ENCODE data around the gene COL6A3.

COL6A3 gene

DNA sequence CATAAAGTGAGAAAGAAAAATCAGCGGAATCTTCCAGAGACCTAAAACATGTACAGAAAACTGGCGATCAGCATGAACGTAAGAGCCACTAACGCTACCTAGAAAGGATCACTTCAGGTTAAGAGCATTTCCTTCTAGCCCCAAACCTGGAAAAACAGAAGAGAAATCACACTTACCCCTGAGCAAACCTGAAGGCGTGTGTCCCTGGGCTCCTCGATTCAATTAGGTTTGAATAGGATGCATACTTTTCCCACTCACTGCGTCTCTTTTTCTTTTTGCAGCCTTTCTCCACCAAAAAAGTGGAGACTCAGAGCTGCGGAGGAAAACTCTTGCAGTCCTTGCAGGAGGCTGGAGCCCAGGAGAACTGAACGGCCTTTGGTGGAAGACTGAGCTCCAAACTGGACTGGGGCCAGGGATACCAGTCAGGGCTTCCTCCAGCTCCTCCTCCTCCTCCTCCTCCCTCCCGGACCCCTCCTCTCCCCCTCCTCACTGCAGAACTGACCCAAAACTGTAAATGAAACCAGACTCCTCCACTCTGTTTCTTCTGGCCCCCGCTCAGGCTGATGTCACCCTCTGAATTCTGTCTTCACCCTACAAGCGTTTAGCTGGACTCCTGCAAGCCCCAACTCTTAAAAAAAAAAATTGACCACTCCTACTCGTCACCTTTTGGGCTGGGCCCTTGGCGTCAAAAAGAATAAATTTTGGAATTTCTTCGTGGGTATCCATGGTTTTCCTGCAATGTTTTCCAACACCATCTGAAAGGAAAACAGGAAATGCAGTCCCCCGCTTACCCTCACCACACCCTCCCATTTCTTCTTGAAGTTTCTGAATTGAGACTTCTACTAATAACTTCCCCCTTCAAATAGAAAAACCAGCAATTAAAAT is at the start of gene COL6A3:
TSS of gene COL6A3 (minus strand) at position 388 of the 885 bp plus-strand sequence. CDS start 17,347 bp downstream, outside the sequence.
- H3K36me3 ChIP-seq = no peaks in the 10 kb centered on the region
- H3K27me3 ChIP-seq = no peaks in the 10 kb centered on the region
- no peak within 1 kb of the TSS for H3K27ac ChIP-seq
- H3K4me1 ChIP-seq = no peaks in the 10 kb centered on the region
- H3K9ac ChIP-seq = no peak within 1 kb of the TSS
- no peak within 1 kb of the TSS for H3K4me2 ChIP-seq
- H4K20me1 ChIP-seq = no peaks in the 10 kb centered on the region
- no peaks in the 10 kb centered on the region for H3K9me3 ChIP-seq
- no peak within 1 kb of the TSS for H3K4me3 ChIP-seq
- TF ChIP-seq Cebpa-rat (IDR thresholded peaks at IDR 0.05) = no peak

DNA sequence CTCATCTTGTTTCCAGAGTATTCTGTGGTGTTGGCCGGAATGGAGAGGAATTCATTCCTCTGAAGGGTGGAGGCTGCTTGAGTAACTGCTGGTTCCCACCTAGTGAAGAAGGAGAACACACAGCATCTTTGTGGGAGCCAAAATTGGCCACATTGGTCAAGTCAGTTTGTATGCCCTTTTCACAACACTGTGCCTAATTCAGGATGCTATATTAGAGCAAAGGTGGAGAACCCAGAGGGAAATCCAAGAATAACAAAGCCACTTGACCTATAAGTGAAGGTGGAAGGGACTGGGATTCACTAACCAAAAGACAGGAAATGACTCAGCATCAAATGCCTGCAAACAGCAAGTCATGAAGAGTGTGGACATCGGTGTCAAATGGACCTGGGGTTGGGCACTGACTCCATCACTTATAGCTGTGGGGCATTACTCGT is 45.8 kb upstream of the COL6A3 start:
- no peak overlapping the region for H3K27ac ChIP-seq
- no peak overlapping the region for H3K4me2 ChIP-seq
- peaks cover 29% of the 10 kb centered on the region for H3K9me3 ChIP-seq
- no peaks in the 10 kb centered on the region for H4K20me1 ChIP-seq
- no peak for TF ChIP-seq Cebpa-rat (IDR thresholded peaks at IDR 0.05)
- H3K27me3 ChIP-seq = no peaks in the 10 kb centered on the region
- no peaks in the 10 kb centered on the region for H3K36me3 ChIP-seq
- H3K4me3 ChIP-seq = no peak overlapping the region
- no peak overlapping the region for H3K9ac ChIP-seq
- H3K4me1 ChIP-seq = peaks cover 56% of the 10 kb centered on the region

GRCh38 chr2:237459226-237459625 is 45.3 kb upstream of the COL6A3 start:
- peaks cover 50% of the 10 kb centered on the region for H3K4me1 ChIP-seq
- H3K27ac ChIP-seq = no peak overlapping the region
- H3K9me3 ChIP-seq = peaks cover 33% of the 10 kb centered on the region
- H3K4me2 ChIP-seq = no peak overlapping the region
- H3K4me3 ChIP-seq = no peak overlapping the region
- no peaks in the 10 kb centered on the region for H3K27me3 ChIP-seq
- no peaks in the 10 kb centered on the region for H4K20me1 ChIP-seq
- no peak overlapping the region for H3K9ac ChIP-seq
- no peak for TF ChIP-seq Cebpa-rat (IDR thresholded peaks at IDR 0.05)
- no peaks in the 10 kb centered on the region for H3K36me3 ChIP-seq

- H3K9me3 ChIP-seq = peaks cover 35% of the 10 kb centered on the region
- H3K4me1 ChIP-seq = peaks cover 49% of the 10 kb centered on the region
- 0 out of 2 replicates have a peak overlapping the region, but pooled peaks have one; percentile 0 for H3K27ac ChIP-seq
- no peaks in the 10 kb centered on the region for H3K27me3 ChIP-seq
- H4K20me1 ChIP-seq = no peaks in the 10 kb centered on the region
- no peak overlapping the region for H3K9ac ChIP-seq
- H3K4me2 ChIP-seq = peak overlapping the region; percentile 16; the same call in 1 of the 2 replicates
- no peak for TF ChIP-seq Cebpa-rat (IDR thresholded peaks at IDR 0.05)
- no peaks in the 10 kb centered on the region for H3K36me3 ChIP-seq
- no peak overlapping the region for H3K4me3 ChIP-seq
These were observed 44.6 kb upstream of the COL6A3 start for GRCh38 chr2:237458519-237458918.

GRCh38 chr2:237457388-237457941 is 43.5 kb upstream of the COL6A3 start:
- no peak for TF ChIP-seq Cebpa-rat (IDR thresholded peaks at IDR 0.05)
- H3K27ac ChIP-seq = no peak overlapping the region
- H3K4me1 ChIP-seq = peaks cover 55% of the 10 kb centered on the region

DNA sequence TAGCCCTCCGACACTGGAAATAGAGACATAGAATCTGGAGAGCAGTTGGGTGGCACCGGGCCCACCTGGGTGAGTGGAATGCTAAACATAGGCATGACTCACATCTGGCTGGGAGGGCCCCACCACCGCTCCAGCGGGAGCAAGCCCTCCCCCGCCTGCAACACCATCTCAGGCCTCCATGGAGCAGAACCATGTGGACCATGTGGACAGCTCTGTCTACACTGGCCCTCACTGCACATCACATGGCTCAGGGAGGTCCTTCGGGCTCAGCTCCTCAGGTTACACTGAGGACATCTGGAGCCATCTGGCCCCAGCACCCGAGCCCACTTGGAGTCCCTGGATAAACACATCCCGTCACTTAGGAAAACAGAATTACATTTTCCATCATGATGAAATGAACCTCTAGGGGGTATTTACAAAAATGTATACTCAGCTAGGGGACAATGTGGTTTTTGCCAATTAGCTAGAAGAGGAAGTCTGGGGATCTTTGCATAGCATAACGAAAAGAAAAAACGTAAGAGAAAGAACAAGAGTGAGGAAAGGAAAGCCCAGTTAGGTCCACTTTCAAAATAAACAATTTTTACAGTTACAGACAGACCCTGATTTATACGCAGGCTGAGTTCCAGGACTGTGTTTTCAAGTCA is 42.4 kb upstream of the COL6A3 start:
- Histone ChIP-seq H3K9ac (no peak overlapping the region), H3K4me1 (peaks cover 64% of the 10 kb centered on the region), H4K20me1 (no peaks in the 10 kb centered on the region), H3K9me3 (peaks cover 41% of the 10 kb centered on the region), H3K4me2 (peak overlapping the region; percentile 71), H3K36me3 (no peaks in the 10 kb centered on the region), H3K27ac (no peak overlapping the region), H3K27me3 (no peaks in the 10 kb centered on the region), H3K4me3 (no peak overlapping the region)
- no peak for TF ChIP-seq Cebpa-rat (IDR thresholded peaks at IDR 0.05)

More at GRCh38 chr2:237457388-237457941, 43.5 kb upstream of the COL6A3 start:
- Histone ChIP-seq H3K36me3 (no peaks in the 10 kb centered on the region), H3K4me3 (no peak overlapping the region), H3K27me3 (no peaks in the 10 kb centered on the region), H4K20me1 (no peaks in the 10 kb centered on the region), H3K4me2 (no peak overlapping the region), H3K9ac (no peak overlapping the region), H3K9me3 (peaks cover 31% of the 10 kb centered on the region)

GRCh38 chr2:237455764-237456163 is 41.8 kb upstream of the COL6A3 start:
- Histone ChIP-seq H3K36me3 (no peaks in the 10 kb centered on the region), H3K27ac (no peak overlapping the region), H3K4me1 (peaks cover 64% of the 10 kb centered on the region), H3K9me3 (peaks cover 41% of the 10 kb centered on the region), H3K4me3 (no peak overlapping the region), H4K20me1 (no peaks in the 10 kb centered on the region), H3K4me2 (peak overlapping the region; percentile 71), H3K9ac (no peak overlapping the region), H3K27me3 (no peaks in the 10 kb centered on the region)
- no peak for TF ChIP-seq Cebpa-rat (IDR thresholded peaks at IDR 0.05)

GRCh38 chr2:237453671-237454070 is 39.7 kb upstream of the COL6A3 start:
- Histone ChIP-seq H3K4me3 (no peak overlapping the region), H3K36me3 (no peaks in the 10 kb centered on the region), H3K4me2 (no peak overlapping the region), H3K9ac (no peak overlapping the region), H3K9me3 (peaks cover 41% of the 10 kb centered on the region), H3K27me3 (no peaks in the 10 kb centered on the region), H4K20me1 (no peaks in the 10 kb centered on the region), H3K27ac (no peak overlapping the region), H3K4me1 (peaks cover 71% of the 10 kb centered on the region)
- no peak for TF ChIP-seq Cebpa-rat (IDR thresholded peaks at IDR 0.05)

DNA sequence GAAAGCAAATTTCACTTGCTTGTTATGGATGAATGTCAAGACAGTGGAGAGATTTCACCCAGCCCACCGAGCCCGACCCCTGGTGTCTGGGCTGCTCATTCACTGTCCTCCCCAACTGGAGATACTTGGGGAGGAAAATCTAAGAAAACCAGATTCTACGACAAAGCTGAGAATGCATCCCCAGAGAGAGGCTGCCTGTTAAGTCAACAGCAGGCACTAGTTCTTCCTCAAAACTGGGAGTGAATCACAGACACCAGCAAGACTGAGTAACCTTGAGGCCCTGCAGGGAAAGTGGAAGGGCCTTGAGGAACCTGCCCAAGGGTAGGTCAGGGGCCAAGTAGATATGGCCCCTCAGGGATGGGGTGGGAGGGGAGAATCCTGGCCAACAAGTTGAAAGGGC is 38.9 kb upstream of the COL6A3 start:
- Histone ChIP-seq H3K9me3 (peaks cover 40% of the 10 kb centered on the region), H3K27ac (no peak overlapping the region), H3K9ac (no peak overlapping the region), H3K4me1 (peaks cover 75% of the 10 kb centered on the region), H3K4me3 (no peak overlapping the region), H3K4me2 (peak overlapping the region; percentile 36), H4K20me1 (no peaks in the 10 kb centered on the region), H3K27me3 (no peaks in the 10 kb centered on the region), H3K36me3 (no peaks in the 10 kb centered on the region)
- no peak for TF ChIP-seq Cebpa-rat (IDR thresholded peaks at IDR 0.05)
